ENCODE measurements around the gene PLEKHA7.

The PLEKHA7 gene

GRCh38 chr11:16793511-16793910, 220.7 kb downstream of the PLEKHA7 start:
- no peak overlapping the region for H3K27ac ChIP-seq

DNA sequence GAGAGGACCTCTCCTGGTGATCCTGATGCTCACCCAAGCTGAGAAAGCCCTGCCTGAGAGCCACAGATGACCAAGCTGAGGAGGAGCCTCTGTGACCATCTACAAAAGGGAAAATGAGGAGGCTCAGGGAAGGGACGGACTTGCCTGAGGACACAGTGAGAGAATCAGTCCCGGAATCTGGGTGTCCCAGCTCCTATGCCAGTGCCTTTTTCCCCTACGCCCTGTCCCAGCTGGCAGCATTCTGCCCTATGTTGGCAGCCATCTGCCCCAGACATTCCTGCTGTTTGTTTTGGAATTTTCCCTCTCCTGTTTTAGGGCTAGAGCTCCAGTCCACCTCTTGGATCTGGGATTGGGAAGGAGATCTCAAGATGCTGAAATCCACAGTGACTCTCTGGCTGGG, 221.2 kb downstream of the PLEKHA7 start:
- Histone ChIP-seq H3K4me3 (ENCODE audit: low read depth, low read length) (no peak overlapping the region), H3K27me3 (replicated peaks) (no peaks in the 10 kb centered on the region), H3K27ac (no peak overlapping the region), H3K36me3 (replicated peaks) (no peaks in the 10 kb centered on the region)
- no peak for DNase-seq
- in situ Hi-C loops (cut with HindIII; ENCODE audit: low pct_ligation_motif_present, low sequenced_read_pairs) = no loop called here
- TF ChIP-seq, protein P1, sequence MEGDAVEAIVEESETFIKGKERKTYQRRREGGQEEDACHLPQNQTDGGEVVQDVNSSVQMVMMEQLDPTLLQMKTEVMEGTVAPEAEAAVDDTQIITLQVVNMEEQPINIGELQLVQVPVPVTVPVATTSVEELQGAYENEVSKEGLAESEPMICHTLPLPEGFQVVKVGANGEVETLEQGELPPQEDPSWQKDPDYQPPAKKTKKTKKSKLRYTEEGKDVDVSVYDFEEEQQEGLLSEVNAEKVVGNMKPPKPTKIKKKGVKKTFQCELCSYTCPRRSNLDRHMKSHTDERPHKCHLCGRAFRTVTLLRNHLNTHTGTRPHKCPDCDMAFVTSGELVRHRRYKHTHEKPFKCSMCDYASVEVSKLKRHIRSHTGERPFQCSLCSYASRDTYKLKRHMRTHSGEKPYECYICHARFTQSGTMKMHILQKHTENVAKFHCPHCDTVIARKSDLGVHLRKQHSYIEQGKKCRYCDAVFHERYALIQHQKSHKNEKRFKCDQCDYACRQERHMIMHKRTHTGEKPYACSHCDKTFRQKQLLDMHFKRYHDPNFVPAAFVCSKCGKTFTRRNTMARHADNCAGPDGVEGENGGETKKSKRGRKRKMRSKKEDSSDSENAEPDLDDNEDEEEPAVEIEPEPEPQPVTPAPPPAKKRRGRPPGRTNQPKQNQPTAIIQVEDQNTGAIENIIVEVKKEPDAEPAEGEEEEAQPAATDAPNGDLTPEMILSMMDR (IDR thresholded peaks at IDR 0.05; ENCODE audit: low read depth, low read length, missing control alignments) = no peak

More at GRCh38 chr11:16793511-16793910, 220.7 kb downstream of the PLEKHA7 start:
- H3K36me3 ChIP-seq (replicated peaks) = no peaks in the 10 kb centered on the region
- in situ Hi-C loops (cut with HindIII; ENCODE audit: low pct_ligation_motif_present, low sequenced_read_pairs) = no loop called here
- DNase-seq = no peak
- TF ChIP-seq, protein P1 (IDR thresholded peaks at IDR 0.05; ENCODE audit: low read depth, low read length, missing control alignments) = no peak
- H3K4me3 ChIP-seq (ENCODE audit: low read depth, low read length) = no peak overlapping the region
- no peaks in the 10 kb centered on the region for H3K27me3 ChIP-seq (replicated peaks)

DNA sequence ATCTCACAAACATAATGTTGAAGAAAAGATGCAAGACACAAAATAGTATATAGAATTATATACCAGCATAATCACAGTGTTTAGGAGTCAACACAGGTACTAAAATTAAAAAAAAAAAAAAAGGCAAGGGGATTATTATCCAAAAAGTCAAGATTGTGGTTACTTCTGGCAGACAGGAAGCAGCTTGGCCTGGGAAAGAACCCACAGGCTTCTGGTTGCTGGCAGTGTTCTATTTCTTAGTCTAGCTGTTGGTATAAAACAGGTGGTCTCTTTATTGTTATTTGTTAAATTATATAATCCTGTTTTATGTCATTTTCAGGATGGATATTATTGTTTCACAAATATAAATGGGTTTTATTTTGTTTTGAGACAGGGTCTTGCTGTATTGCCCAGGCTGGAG, 221.8 kb downstream of the PLEKHA7 start:
- TF ChIP-seq, protein P1 (IDR thresholded peaks at IDR 0.05; ENCODE audit: low read depth, low read length, missing control alignments) = no peak
- H3K4me3 ChIP-seq (ENCODE audit: low read depth, low read length) = no peak overlapping the region
- DNase-seq = no peak
- H3K27me3 ChIP-seq (replicated peaks) = no peaks in the 10 kb centered on the region
- in situ Hi-C loops (cut with HindIII; ENCODE audit: low pct_ligation_motif_present, low sequenced_read_pairs) = no loop called here
- peak overlapping the region; percentile 95 for H3K27ac ChIP-seq
- H3K36me3 ChIP-seq (replicated peaks) = no peaks in the 10 kb centered on the region

DNA sequence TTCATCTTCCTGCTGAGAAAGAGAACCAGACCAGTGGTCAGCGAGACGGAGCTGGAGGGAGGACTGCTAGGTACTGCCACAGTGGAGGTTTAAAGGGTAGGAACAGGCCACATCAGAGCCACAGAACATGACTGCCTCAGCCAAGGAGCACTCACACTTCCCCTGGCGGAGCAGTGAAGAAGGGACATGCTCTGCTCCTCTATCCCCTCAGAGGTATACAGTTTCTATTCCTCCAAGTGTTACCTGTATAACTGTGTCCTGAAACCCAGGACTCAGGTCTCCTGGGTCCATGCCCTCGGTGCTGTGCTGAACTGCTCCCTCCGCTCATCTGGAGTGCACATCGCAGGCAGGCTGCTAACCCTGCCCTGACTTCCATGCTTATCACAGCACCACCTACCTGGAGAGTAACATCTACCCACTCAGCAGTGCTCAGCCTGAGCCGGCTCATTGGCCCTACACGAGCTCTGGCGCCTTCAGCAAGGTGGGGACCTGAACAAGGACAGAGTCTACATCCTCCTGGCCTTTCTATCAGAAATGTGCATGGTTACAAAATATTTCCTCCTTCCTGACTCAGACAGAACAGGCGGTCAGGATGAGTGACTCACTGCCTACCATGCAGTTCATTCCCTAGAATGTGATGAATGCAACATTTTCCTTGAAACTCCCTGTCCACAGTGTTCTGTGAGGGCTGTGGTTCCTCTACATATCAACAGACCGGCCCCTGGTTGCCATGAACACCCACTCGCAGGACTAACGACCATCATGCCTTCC, 222.8 kb downstream of the PLEKHA7 start:
- in situ Hi-C loops (cut with HindIII; ENCODE audit: low pct_ligation_motif_present, low sequenced_read_pairs) = no loop called here

DNA sequence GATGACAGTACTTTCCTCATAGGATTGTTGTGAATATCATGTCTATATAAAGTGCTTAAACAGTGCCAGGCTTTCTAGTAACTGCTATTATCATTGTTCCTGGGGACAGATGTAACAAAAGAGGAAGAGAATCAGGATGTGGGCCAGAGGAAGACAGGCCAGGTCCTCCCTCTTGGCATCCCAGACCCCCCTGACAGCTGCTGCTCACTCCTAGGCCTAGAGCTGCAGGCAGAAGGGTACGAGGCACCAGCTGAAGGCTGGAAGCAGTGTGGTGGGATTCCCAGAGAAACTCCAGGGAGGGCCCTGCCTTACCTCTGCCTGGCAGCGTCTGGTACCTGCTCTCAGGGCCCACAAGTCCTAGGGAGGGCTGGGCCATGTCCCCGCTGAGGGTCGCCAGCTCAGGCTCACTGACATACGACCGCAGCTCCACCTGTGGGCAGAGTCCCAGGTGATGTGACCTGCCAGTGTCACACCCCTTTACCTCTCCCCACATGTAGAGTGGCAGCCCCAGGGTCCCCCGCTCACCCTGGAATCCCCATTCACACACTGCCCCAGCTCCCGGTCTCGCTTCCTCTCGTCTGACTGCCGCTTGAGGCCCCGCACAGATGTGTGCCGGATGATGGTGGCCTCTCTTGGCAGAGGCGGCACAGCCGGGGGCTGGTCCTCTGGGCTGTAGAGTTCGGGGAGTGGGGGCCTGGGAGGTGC, 223.6 kb downstream of the PLEKHA7 start:
- Histone ChIP-seq H3K36me3 (replicated peaks) (no peaks in the 10 kb centered on the region), H3K27ac (peak overlapping the region; percentile 95), H3K4me3 (ENCODE audit: low read depth, low read length) (no peak overlapping the region), H3K27me3 (replicated peaks) (no peaks in the 10 kb centered on the region)
- TF ChIP-seq, protein P1 (IDR thresholded peaks at IDR 0.05; ENCODE audit: low read depth, low read length, missing control alignments) = no peak
- in situ Hi-C loops (cut with HindIII; ENCODE audit: low pct_ligation_motif_present, low sequenced_read_pairs) = no loop called here
- no peak for DNase-seq

More for the DNA sequence above, 222.8 kb downstream of the PLEKHA7 start:
- TF ChIP-seq, protein P1 (IDR thresholded peaks at IDR 0.05; ENCODE audit: low read depth, low read length, missing control alignments) = no peak
- peak; percentile 96 for DNase-seq
- no peaks in the 10 kb centered on the region for H3K36me3 ChIP-seq (replicated peaks)
- H3K4me3 ChIP-seq (ENCODE audit: low read depth, low read length) = peak overlapping the region; percentile 36
- no peaks in the 10 kb centered on the region for H3K27me3 ChIP-seq (replicated peaks)
- H3K27ac ChIP-seq = peak overlapping the region; percentile 95
